Stimulated activated CD4-positive, alpha-beta T cell treated with anti-CD3 and anti-CD28 coated beads, Interleukin-1b, Interleukin-23, amount 100 ng/mL, for 1 hour (primary cell): ENCODE results near the gene VN1R2.
"Not testable (repeated sequence)": the region's sequence is repeated elsewhere in the genome, so short reads cannot be mapped to it uniquely, and the experiment has no call there.

Experiments used
- DNase-seq, 2 donors: peaks; one replicate each; pipeline ENCODE4 v3.0.0-alpha.2; 2020; ENCODE audit warnings: low read depth in 2 of 2

The VN1R2 gene

DNA sequence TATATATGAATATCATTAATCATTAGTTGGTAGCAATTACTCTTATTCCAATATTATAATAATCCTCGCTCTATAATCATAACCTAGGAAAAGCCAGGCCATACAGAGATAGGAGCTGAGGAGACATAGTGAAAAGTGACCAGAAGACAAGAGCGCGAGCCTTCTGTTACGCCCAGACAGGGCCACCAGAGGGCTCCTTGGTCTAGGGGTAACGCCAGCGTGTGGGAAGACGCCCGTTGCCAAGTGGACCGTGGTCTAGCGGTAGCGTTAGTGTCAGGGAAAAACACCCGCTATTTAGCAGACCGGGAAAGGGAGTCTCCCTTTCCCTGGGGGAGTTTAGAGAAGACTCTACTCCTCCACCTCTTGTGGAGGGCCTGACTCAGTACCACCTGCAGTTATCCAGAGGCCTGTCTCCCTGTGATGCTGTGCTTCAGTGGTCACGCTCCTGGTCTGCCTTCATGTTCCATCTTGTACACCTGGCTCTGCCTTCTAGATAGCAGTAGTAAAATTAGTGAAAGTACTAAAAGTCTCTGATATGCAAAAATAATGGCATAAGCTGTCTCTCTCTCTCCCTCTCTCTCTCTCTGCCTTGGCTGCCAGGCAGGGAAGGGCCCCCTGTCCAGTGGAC, at the start of gene VN1R2:
VN1R2 (plus strand) TSS at position 578 of the 628 bp plus-strand sequence. CDS start 84 bp downstream, outside the sequence.
- not testable (repeated sequence) for DNase-seq

GRCh38 chr19:53211554-53211953, 46.5 kb upstream of the VN1R2 start:
- DNase-seq = not testable (repeated sequence)

DNA sequence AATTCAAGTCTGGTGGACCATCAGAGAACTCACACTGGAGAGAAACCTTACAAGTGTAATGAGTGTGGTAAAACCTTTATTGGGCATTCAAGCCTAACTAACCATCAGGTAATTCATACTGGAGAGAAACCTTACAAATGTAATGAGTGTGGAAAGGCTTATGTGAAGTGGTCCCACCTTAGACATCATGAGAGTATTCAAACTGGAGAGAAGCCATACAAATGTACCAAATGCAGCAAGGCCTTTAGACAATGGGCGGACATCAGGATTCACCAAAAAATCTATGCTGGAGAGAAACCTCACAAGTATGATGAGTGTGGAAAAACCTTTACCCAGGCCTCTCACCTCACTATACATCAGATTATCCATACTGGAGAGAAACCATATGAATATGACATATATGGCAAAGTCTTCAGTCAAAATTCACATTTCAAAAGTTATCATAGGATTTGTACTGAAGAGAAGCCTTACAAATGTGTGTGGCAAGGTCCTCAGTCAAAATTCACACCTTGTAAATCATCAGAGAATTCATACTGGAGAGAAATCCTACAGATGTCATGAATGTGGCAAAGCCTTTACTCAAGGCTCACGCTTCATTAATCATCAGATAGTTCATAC, 45.3 kb upstream of the VN1R2 start:
- no peak for DNase-seq

- DNase-seq = not testable (repeated sequence)
Measured at GRCh38 chr19:53222716-53223115, 35.4 kb upstream of the VN1R2 start.

- no peak for DNase-seq
Measured at GRCh38 chr19:53224606-53225005, 33.5 kb upstream of the VN1R2 start.

- no peak for DNase-seq
Measured at GRCh38 chr19:53237114-53237777, 20.8 kb upstream of the VN1R2 start.

GRCh38 chr19:53246498-53246897, 11.6 kb upstream of the VN1R2 start:
- no peak for DNase-seq

DNA sequence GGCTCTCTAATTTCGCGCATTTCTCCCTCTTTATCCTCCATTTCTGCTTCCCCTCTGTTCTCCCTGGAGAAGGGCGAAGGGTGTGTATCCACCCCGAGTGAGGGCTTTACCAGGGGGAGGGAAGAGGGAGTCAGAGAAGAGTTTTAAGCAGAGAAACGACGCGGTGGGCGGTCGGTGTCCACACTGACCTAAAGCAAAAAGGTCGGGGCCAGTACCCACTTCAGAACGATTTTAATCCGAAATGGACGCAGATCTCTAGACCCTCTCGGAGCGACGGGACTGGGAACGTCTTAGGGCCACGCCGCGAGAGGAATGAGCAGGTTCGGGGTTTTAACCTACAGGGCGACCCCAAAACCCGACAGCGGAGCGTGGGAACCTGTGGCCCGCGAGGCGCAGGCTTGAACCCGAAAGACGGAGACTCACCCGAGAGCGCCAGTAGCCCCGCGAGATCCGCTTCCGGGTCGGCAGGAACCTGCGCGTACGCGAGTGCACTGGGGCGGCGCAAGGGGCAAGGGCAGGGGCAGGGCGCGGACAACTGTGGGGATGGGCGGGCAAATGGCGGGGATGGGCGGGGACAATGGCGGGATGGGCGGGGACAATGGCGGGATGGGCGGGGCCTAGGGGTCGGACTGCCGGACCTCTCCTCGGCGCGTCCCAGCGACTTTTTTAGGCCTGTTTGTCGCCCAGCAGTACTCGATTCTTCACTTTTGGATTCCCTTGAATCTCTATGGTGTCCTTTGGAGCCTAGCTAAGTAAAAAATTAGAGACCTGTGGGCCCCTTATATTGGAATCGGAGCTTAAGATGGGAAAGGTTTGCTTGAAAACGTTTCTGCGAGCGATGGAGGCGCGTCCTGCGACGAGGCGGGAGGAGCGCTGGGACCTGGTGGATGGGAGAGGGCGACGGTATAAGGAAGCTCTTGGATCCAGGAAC, 3.4 kb upstream of the VN1R2 start, which contains the start of gene ZNF677:
ZNF677 (minus strand) TSS at position 463 of the 931 bp plus-strand sequence. CDS start 3,323 bp downstream, outside the sequence.
- DNase-seq = peak; percentile 42 to 49

- not testable (repeated sequence) for DNase-seq
Measured at GRCh38 chr19:53267623-53268022, 9.5 kb downstream of the VN1R2 start, which contains the start of gene VN1R4. TSS of gene VN1R4 (minus strand) at chr19:53267723. CDS start at chr19:53267665, 58 bp downstream.

GRCh38 chr19:53269861-53270260, 11.8 kb downstream of the VN1R2 start:
- not testable (repeated sequence) for DNase-seq

DNA sequence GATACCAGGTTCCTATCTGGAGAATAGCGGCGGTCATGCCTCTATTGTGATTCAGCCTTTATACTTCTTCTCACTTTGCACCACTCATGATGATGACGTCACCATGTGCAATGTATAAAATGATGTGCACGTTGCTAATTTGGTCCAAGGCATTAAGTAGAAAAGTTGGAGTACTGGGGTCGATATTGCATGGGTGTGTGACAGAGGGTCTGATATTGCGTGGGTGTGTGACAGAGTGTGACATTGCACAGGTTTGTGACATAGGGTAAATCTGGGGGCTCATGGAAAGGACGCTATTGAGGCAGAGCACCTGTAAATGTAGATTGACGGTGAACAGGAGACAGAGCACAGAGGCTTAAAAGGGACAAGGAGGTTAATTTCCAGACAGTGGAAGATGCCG, 14.0 kb downstream of the VN1R2 start:
- no peak for DNase-seq

GRCh38 chr19:53275480-53275879, 17.4 kb downstream of the VN1R2 start:
- DNase-seq = no peak

DNA sequence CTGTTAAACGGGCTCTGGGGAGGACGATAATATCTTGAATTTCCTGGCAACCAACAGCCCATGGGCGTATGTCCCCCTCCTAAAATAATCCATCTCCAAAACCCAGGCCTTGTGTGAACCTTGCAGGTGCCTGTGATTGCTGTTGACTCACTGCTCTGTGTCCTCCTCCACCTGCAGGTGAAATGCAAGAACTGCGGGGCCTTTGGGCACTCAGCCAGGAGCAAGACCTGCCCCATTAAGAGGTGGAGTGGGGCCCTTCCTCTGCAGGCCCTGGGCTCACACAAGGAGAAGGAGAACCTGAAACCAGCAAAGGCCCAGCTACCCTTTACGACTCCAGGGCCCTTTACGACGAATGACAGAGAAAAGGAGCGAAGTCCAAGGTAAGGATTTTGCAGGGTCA, 23.9 kb downstream of the VN1R2 start:
- DNase-seq = not testable (repeated sequence)

GRCh38 chr19:53285087-53285486, 27.0 kb downstream of the VN1R2 start:
- DNase-seq = no peak

GRCh38 chr19:53290758-53291549, 32.9 kb downstream of the VN1R2 start:
- DNase-seq = no peak

DNA sequence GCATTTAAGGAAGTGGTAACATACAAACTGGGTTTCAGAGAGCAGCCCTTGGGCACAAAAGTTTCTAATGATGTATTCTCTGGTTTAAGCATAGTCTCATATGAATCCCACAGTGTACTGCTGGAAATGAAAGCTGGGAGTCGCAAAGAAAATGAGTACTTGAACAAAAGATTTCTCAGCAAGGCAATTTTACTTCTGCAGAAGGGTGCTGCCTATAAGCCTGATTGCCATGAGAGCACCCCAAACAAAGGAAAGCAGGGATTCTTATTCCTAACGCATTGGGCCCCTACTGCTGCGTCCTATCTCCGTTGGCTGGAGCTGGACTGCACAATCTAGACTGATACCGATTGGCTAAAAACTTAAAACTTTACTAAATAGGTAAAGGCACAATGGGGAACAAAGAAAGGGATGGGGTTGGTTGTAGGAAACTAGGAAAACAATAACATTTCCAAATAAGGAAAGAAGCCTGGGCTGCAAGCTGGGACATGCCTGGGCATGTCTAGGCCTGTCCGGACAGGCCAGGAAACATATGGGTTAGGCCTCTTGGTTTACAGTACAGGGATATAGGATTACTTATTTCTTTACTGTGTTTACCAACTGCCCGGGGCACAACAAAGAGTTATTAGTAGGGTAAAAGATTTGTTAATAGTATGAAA, 36.8 kb downstream of the VN1R2 start:
- DNase-seq = no peak

GRCh38 chr19:53301341-53301740, 43.2 kb downstream of the VN1R2 start:
- not testable (repeated sequence) for DNase-seq

GRCh38 chr19:53308339-53308811, 50.3 kb downstream of the VN1R2 start:
- DNase-seq = no peak
